Ascending aorta (tissue), 2 donors: ENCODE data around the gene PCDHGA5. TPM values are rescaled to one million over a fixed set of nuclear protein-coding genes. Genes with fewer than 3 reads are reported as not detected.
"Not testable (repeated sequence)": the region's sequence is repeated elsewhere in the genome, so short reads cannot be mapped to it uniquely, and the experiment has no call there.

Experiments
- DNase-seq, 2 donors: peaks; one replicate each; pipeline ENCODE4 v3.0.0-alpha.2; 2019; ENCODE audit warnings: low spot score in 2 of 2
- H3K27ac ChIP-seq, 2 donors: fragments of 200-600 bp; sonication (generic); one replicate each; pipeline ENCODE4 v1.5.1; 2016 to 2017; ENCODE audit warnings: mild to moderate bottlenecking in 1 of 2
- H3K27me3 ChIP-seq: fragments of 200-600 bp; sonication (generic); one replicate; pipeline ENCODE4 v1.5.1; 2017
- H3K36me3 ChIP-seq, 2 donors: fragments of 200-600 bp; sonication (generic); one replicate each; pipeline ENCODE4 v1.5.1; 2016
- H3K4me1 ChIP-seq, 2 donors: fragments of 200-600 bp; sonication (generic); one replicate each; pipeline ENCODE4 v1.5.1; 2016 to 2017; ENCODE audit warnings: mild to moderate bottlenecking in 1 of 2
- H3K4me3 ChIP-seq, 2 donors: fragments of 200-600 bp; sonication (generic); one replicate each; pipeline ENCODE4 v1.5.1; 2016 to 2017; ENCODE audit warnings: mild to moderate bottlenecking in 1 of 2
- H3K9me3 ChIP-seq, 2 donors: fragments of 200-600 bp; sonication (generic); one replicate each; pipeline ENCODE4 v1.5.1; 2016
- CTCF ChIP-seq, 3 experiments: fragments of 200-600 bp in 2 of 3; fragments of 450-650 bp in 1 of 3; sonication (generic) in 2 of 3; IDR thresholded peaks; one replicate each; pipeline ENCODE4 v1.5.1; 2016 to 2019; ENCODE audit warnings: antibody characterized with exemption in 3 of 3, mild to moderate bottlenecking in 1 of 3, moderate library complexity in 1 of 3
- intact Hi-C: fragments of 100-400 bp; cut with DNase I; formaldehyde crosslinking; loops from one replicate; pipeline ENCODE4 v1.15.1; 2023
- total RNA-seq: library from RNA; depleted of rRNA; stranded (reverse); fragments of >200 nt; gene quantifications from one replicate; pipeline ENCODE4 v1.1.0, GENCODE V29; 2016

Gene PCDHGA5
- total RNA-seq, 1 donor from 2014 or later: 4.5 TPM

DNA sequence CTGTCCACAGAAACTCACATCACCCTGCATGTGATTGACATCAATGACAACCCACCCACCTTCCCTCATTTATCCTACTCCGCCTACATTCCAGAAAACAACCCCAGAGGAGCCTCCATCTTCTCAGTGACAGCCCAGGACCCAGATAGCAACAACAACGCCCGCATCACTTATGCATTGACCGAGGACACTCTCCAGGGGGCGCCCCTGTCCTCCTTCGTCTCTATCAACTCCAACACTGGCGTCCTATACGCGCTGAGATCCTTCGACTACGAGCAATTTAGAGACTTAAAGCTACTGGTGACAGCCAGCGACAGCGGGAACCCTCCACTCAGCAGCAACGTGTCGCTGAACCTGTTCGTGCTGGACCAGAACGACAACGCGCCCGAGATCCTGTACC lies 18.6 kb upstream of the PCDHGA5 start:
- intact Hi-C loops: no loop called here
- no peak for DNase-seq
- H3K4me3 ChIP-seq: no peak overlapping the region
- TF ChIP-seq CTCF (IDR thresholded peaks at IDR 0.05): no peak
- no peaks in the 10 kb centered on the region for H3K27me3 ChIP-seq
- no peak overlapping the region for H3K27ac ChIP-seq
- H3K4me1 ChIP-seq: no peaks in the 10 kb centered on the region
- H3K36me3 ChIP-seq: no peaks in the 10 kb centered on the region
- H3K9me3 ChIP-seq: peaks cover 79 to 99% of the 10 kb centered on the region in 2 donors

DNA sequence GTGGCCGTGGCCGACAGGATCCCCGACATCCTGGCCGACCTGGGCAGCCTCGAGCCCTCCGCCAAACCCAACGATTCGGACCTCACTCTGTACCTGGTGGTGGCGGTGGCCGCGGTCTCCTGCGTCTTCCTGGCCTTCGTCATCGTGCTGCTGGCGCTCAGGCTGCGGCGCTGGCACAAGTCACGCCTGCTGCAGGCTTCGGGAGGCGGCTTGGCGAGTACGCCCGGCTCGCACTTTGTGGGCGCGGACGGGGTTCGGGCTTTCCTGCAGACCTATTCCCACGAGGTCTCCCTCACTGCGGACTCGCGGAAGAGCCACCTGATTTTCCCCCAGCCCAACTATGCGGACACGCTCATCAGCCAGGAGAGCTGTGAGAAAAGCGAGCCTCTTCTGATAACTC lies 17.9 kb upstream of the PCDHGA5 start:
- H3K27ac ChIP-seq, H3K36me3 ChIP-seq, H3K4me3 ChIP-seq, H3K4me1 ChIP-seq, DNase-seq, intact Hi-C loops, H3K27me3 ChIP-seq: not testable (repeated sequence)
- peaks cover 79 to 99% of the 10 kb centered on the region in 2 donors for H3K9me3 ChIP-seq

- intact Hi-C loops: no loop called here
- Histone ChIP-seq H3K27ac (no peak within 1 kb of the TSS), H3K9me3 (peaks cover 67 to 99% of the 10 kb centered on the region in 2 donors), H3K27me3 (no peaks in the 10 kb centered on the region), H3K4me3 (peak within 1 kb of the TSS in 1 of 2 donors; percentile 36), H3K36me3 (peaks cover 0 to 3% of the 10 kb centered on the region in 2 donors), H3K4me1 (no peaks in the 10 kb centered on the region)
- no peak for DNase-seq
- TF ChIP-seq CTCF (IDR thresholded peaks at IDR 0.05): peak in 1 of 3 experiments; percentile 22
These were observed 13.9 kb upstream of the PCDHGA5 start, which contains the start of gene PCDHGB1 for GRCh38 chr5:141349917-141350619. PCDHGB1 (plus strand) TSS chr5:141350099; CDS start chr5:141350261, 162 bp downstream.

DNA sequence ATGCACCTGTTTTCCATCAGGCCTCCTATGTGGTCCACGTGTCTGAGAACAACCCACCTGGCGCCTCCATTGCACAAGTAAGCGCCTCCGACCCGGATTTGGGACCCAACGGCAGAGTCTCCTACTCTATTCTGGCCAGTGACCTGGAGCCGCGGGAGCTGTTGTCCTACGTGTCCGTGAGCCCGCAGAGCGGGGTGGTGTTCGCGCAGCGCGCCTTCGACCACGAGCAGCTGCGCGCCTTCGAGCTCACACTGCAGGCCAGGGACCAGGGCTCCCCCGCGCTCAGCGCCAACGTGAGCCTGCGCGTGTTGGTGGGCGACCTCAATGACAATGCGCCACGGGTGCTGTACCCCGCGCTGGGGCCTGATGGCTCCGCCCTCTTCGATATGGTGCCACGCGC lies 12.4 kb upstream of the PCDHGA5 start:
- H3K4me3 ChIP-seq: no peak overlapping the region
- TF ChIP-seq CTCF (IDR thresholded peaks at IDR 0.05): no peak
- H3K4me1 ChIP-seq: no peaks in the 10 kb centered on the region
- no peak for DNase-seq
- H3K27ac ChIP-seq: no peak overlapping the region
- H3K27me3 ChIP-seq: no peaks in the 10 kb centered on the region
- intact Hi-C loops: no loop called here
- H3K36me3 ChIP-seq: peaks cover 0 to 4% of the 10 kb centered on the region in 2 donors
- H3K9me3 ChIP-seq: peaks cover 73 to 100% of the 10 kb centered on the region in 2 donors

DNA sequence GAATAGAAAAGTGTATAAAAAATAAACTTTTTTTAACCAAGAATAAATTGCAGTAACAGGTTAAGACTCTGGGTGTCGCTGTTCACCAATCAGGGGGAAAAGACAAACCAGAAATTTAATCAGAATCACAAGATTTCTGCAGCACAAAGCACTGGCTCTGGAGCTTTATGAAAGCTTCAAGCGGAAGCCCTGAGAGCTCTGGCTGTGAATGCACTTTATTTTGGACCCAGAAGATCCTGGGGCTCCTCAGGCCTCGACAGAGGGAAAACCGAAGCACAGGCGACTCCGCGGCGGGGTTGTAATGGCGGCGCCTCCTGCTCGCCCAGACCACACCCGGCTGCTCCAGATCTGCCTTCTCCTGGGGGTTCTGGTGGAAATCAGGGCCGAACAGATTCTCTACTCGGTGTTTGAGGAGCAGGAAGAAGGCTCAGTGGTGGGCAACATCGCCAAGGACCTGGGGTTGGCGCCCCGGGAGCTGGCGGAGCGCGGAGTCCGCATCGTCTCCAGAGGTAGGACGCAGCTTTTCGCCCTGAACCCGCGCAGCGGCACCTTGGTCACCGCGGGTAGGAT lies 9.0 kb upstream of the PCDHGA5 start, which contains the start of gene PCDHGA4:
TSS of gene PCDHGA4 (plus strand) at position 122 of the 570 bp plus-strand sequence. CDS start at position 209, 87 bp downstream.
- Histone ChIP-seq H3K27ac (no peak within 1 kb of the TSS), H3K4me1 (no peaks in the 10 kb centered on the region), H3K4me3 (peak within 1 kb of the TSS; percentile 29 to 30), H3K27me3 (no peaks in the 10 kb centered on the region), H3K9me3 (peaks cover 81 to 99% of the 10 kb centered on the region in 2 donors), H3K36me3 (peaks cover 0 to 4% of the 10 kb centered on the region in 2 donors)
- peak in 2 of 3 experiments; percentile 11 to 27 for TF ChIP-seq CTCF (IDR thresholded peaks at IDR 0.05)
- intact Hi-C loops: no loop called here
- no peak for DNase-seq

DNA sequence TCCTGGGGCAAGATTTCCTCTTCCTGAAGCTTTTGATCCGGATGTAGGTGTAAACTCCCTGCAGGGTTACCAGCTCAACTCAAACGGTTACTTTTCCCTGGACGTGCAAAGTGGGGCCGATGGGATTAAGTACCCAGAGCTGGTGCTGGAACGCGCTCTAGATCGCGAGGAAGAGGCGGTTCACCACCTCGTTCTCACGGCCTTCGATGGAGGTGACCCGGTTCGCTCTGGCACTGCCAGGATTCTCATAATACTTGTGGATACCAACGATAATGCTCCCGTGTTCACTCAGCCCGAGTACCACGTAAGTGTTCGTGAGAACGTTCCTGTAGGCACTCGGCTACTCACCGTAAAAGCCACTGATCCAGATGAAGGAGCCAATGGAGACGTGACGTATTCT lies 8.3 kb upstream of the PCDHGA5 start:
- no peak for DNase-seq
- peaks cover 81 to 99% of the 10 kb centered on the region in 2 donors for H3K9me3 ChIP-seq

More for the DNA sequence above, 8.3 kb upstream of the PCDHGA5 start:
- no peak for TF ChIP-seq CTCF (IDR thresholded peaks at IDR 0.05)
- Histone ChIP-seq H3K36me3 (peaks cover 0 to 4% of the 10 kb centered on the region in 2 donors), H3K4me3 (peak overlapping the region; percentile 29 to 30), H3K27me3 (no peaks in the 10 kb centered on the region), H3K27ac (no peak overlapping the region), H3K4me1 (no peaks in the 10 kb centered on the region)
- intact Hi-C loops: no loop called here
